SK-MEL-5 (cell line): ENCODE measurements around the gene LGALSL. TPM values are rescaled to one million over a fixed set of nuclear protein-coding genes. Genes with fewer than 3 reads are reported as not detected.

ENCODE experiments used
- DNase-seq: peaks from one replicate; pipeline ENCODE4 v3.0.0-alpha.2; 2016; ENCODE audit warnings: low read depth, low spot score
- in situ Hi-C: cut with HindIII; loops from 2 replicates; pipeline ENCODE4 v1.10.0; 2016; ENCODE audit warnings: low sequenced_read_pairs, high pct_unique_total_duplicates, low pct_unique_long_range_greater_than_20kb
- total RNA-seq: library from RNA; depleted of rRNA; stranded (reverse); fragments of >200 nt; shearing (Covaris generic); gene quantifications from 2 replicates; pipeline ENCODE4 v1.2.3, GENCODE V29; 2014

Gene LGALSL
- total RNA-seq, 1 experiment from 2014 or later: 12.2 TPM

DNA sequence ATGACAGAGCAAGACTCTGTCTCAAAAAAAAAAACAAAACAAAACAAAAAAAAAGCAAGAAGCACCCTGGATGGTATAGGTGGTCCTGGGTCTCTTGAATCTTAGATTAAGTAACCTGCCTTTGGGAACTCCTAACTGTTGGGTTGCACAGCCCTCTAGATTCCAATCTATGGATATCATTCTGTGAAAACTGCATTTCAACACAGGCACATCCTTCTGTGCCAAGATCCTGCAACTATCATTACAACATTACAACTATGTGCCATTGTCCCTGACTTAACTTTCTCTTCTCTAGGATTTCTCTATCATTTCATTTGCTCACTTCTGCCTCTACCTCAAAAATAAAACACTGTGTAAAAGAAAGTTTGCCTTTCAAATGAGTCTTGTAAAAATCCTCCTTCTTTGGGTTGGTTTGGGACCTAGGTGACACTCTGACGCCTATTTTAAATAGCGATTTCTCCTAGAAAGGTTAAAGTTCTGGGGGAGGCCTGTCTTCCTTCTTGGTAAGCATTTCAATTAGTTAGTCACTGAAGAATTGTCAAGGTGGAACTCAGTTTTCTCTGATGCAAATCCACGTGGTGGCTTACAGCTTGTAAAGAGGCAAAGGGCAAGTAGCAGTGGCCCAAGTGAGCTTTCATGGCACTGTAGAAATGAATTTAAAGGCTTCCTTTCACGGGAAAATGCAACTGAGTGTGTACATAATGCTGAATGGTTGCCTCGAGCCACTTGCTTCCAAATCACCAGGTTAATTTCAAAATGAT is 9.2 kb downstream of the LGALSL start:
- in situ Hi-C loops: no loop called here
- no peak for DNase-seq

DNA sequence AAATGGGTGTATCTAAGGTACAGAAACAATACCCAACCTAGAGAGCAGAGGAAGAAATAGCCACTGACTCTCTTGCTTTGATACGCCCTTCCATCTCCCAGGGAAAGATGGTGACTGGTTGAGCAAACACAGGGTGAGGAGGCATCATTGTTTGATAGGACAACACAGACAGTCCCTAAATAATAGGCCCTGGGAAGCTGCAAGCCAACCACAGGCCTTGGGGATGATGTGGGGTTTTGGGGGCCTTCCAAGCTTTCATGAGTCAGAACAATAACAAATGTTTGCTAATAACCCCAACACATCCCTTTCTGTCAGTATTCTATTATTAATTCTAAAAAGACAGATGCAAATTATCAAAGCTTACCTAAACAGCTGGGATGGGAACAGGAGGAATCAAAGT is 9.8 kb downstream of the LGALSL start:
- in situ Hi-C loops: no loop called here
- DNase-seq: no peak

DNA sequence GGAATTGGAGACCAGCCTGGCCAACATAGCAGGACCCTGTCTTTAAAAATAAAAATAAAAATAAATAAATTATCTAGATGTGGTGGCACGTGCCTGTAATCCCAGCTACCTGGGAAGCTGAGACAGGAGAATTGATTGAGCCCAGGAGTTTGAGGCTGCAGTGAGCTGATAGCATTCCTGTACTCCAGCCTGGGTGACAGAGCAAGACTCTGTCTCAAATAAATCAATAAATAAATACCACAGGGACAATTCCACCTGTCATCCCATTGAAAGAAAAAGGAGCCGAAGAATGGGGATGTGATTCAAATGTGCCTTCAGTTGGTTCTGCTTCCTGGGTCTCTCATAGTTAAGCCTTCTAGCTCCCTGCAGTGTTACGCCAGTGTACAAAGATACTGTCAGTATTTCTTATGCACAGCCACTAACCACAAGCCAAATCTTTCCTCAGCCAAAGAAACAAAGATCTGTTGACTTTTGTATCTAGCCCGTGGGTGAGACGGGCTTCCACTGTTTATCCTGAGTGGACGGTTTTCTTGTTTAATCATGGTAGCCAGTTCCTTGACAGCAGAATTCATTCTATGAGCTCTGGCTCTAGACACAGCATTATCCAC is 12.6 kb downstream of the LGALSL start:
- DNase-seq: no peak
- in situ Hi-C loops: no loop called here

DNA sequence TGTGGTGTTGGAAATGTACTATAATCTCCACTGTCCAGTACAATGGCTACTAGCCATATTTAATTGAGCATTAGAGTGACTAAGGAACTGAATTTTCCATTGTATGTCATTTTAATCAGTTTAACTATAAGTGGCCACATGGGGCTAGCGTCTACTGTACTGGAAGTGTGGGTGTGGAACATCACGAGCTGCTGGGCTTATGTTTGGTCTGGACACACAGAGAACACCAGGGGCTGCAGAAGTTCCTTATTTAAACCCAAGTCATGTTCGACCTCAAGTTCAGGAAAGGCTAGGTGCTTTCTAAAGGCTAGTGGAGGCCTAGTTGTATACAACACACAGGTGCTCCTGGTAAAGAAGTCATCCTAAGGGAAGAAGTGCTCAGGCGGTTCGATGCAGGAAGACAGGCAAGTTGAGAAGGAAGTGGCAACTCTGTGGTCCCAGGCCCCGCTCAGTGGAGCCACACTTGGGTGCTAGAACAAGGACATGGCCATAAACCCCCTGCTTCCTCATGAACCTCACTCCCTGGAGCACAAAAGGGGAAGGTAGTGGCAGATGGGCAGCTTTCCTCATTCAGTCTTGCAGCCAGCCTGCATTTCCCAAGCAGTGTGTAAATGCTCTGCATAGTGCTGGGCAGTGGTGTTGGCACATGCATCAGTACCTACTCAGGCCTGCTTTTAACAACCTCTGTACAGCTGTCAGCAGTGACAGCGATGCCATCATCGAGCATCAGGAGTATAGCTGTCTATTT is 13.3 kb downstream of the LGALSL start:
- in situ Hi-C loops: no loop called here
- no peak for DNase-seq

DNA sequence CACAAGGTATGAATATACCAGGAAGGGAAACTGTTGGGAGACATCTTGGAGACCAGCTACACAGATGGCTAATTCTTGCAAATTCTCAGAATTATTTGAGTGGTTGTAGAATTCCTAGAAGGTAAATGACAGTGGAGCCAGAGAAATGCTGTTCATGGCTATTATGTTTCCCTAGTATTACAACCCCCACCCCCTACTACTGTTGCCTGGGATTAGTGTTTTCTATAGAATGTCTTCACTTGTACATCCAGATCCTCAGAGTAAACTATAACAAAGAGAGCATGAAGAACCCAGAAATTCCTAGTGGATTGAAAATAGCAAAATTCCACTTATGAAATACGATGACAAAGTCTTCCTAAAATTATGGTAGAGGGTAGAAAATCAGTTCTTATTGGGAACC is 15.3 kb downstream of the LGALSL start:
- no peak for DNase-seq
- in situ Hi-C loops: no loop called here

- DNase-seq: no peak
- in situ Hi-C loops: no loop called here
Measured at GRCh38 chr2:64470071-64470470, 16.1 kb downstream of the LGALSL start.

GRCh38 chr2:64470766-64471295 is 16.9 kb downstream of the LGALSL start:
- in situ Hi-C loops: no loop called here
- DNase-seq: no peak

DNA sequence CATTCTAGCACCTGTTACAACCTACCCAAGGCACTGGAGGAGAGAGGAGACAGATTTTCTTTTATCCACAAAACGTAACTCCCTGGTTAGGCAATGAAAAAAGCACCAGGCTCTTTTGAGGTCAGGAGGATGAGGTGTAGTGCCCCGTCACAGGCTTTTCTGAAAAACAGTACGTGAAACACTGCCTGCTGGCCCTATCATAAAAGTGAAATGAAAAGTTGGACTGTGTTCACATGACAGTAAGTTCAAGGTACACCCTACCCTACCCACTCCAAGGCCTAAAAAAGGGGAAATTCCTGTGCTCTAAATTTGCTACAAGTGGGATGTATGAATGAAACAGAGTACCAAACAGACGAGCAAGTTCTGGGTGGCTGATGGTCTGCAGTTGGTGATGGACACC is 17.6 kb downstream of the LGALSL start:
- no peak for DNase-seq
- in situ Hi-C loops: no loop called here

GRCh38 chr2:64472881-64473280 is 18.9 kb downstream of the LGALSL start:
- no peak for DNase-seq
- in situ Hi-C loops: no loop called here

DNA sequence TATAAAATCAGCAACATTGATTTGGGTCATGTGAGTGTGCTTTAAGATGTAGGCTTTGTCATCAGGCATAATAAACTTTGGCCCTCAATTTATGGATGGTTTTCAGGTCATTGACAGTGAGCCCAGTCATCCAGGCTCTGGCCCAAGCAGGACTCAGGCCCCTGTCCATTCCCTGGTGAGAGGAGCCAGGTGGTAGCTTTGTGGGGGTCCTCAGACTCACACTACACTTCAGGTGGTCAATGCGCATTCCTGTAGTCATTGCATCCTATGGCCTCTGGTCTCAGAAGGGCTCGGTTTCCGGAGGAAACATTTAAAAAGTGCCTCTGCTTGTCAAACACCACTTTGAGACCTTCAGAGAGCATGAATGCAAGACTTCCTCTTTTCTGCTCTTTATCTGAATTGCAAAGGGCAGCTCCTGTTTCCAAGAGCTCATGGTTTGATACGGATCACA is 20.2 kb downstream of the LGALSL start:
- DNase-seq: no peak
- in situ Hi-C loops: no loop called here

DNA sequence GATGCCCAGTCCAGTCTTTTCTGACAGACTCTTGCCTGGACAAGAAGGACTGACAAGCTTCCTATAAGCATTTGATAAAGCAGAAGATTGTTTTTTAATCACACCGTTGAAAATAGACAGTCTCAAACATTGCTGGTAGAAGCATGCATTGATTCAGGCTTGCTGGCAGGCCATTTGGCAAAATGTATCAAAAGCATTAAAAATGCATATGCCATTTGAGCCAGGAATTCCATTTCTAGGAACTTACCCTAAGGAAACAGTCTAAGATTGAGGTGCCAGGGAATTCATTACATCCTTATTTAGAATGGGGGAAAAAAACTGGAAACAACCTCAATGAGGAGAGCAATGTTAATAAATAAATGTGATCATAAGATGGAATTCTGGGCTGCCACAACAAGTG is 20.7 kb downstream of the LGALSL start:
- in situ Hi-C loops: no loop called here

GRCh38 chr2:64477037-64477436 is 23.1 kb downstream of the LGALSL start:
- in situ Hi-C loops: no loop called here

More for the DNA sequence above, 20.7 kb downstream of the LGALSL start:
- no peak for DNase-seq

DNA sequence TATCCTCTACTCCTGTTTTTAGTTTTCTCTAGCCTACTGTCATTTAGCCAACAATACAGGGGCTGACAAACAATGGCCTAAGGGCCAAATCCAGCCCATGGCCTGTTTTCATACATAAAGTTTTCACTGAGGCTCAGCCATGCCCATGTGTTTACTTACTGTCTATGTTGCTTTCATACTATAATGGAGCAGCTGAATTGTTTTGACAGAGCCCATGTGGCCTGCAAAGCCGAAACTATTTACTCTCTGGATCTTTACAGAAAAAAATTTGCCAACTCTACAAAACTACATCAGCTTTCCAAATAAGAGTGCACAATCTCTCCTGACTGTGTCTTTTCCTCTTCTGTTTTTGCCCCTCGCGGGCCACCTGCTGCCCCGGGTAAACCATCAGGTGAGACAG is 24.0 kb downstream of the LGALSL start:
- no peak for DNase-seq
- in situ Hi-C loops: no loop called here

More at GRCh38 chr2:64477037-64477436, 23.1 kb downstream of the LGALSL start:
- no peak for DNase-seq

- no peak for DNase-seq
Measured at GRCh38 chr2:64478502-64479230, 24.7 kb downstream of the LGALSL start.

DNA sequence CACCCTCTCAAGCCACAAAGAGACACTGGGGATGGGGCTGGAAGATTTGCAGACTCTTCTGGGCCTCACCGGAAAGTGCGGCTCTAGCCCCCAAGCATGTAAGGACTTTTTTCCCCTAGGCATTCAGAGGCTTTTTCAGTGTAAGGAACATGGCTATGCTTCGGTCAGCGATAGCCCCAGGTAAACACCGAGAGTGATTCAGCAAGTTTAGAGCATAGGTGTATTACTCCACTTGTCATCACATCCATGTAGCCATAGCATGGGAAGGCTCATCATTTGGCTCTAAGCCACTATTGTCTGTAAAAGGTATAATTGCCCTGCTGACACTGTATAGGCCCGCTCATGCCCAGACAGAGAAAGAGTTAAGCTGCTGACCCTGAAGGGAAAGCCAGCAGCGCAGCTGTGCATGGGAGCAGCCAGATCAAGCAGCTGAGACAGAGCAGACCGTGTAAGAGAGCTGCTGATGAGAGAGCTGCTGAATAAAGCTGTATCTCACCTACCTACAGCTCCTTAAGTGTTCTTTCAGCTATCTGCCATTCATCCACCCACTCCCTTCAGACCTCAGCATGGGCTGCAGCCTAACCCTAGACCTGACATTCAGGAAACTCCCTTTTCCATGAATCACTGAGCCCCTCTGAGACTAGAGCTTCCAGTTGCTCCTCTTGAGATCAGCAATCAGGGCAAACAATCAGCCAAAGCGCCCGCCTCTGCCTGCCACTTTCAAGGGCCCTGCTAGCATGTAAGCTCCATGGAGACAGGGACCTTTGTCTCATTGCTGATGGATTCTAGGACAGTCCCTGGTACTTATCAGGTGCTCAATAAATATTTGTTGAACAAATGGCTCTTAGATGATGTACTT is 25.5 kb downstream of the LGALSL start:
- no peak for DNase-seq
- in situ Hi-C loops: no loop called here

More at GRCh38 chr2:64478502-64479230, 24.7 kb downstream of the LGALSL start:
- in situ Hi-C loops: no loop called here

GRCh38 chr2:64481665-64482064 is 27.7 kb downstream of the LGALSL start:
- no peak for DNase-seq
- in situ Hi-C loops: no loop called here

GRCh38 chr2:64482243-64482642 is 28.3 kb downstream of the LGALSL start:
- no peak for DNase-seq
- in situ Hi-C loops: no loop called here
